22Rv1 (cell line): ENCODE measurements around the gene PRKCE.

Source experiments
- H3K27ac ChIP-seq: fragments of 450-650 bp; 2 replicates; pipeline ENCODE4 v1.5.1; 2017
- CTCF ChIP-seq: fragments of 450-650 bp; IDR thresholded peaks from 2 replicates; pipeline ENCODE4 v1.5.1; 2017; ENCODE audit warnings: mild to moderate bottlenecking
- ZFX ChIP-seq: fragments of 450-650 bp; IDR thresholded peaks from 2 replicates; pipeline ENCODE4 v1.6.1; 2017; ENCODE audit warnings: antibody characterized with exemption, borderline replicate concordance

PRKCE gene

DNA sequence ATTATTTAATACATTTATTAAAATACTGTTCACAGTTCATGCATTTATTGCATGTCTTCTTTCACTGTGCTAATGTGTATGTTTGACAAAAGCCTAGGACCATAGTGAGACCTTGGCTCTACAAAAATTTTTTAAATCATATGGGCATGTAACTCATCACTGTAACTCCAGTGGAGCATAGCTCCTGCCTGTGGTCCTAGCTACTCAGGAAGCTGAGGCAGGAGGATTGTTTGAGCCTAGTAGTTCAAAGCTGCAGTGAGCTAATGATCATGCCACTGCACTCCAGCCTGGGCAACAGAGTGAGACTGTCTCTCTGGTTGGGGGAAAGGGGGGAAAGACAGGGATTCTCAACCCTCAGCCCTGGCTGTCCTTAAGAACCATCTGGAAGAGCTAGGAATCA, 137.8 kb downstream of the PRKCE start:
- TF ChIP-seq CTCF (no peak), ZFX (no peak)
- H3K27ac ChIP-seq, result no peak overlapping the region

DNA sequence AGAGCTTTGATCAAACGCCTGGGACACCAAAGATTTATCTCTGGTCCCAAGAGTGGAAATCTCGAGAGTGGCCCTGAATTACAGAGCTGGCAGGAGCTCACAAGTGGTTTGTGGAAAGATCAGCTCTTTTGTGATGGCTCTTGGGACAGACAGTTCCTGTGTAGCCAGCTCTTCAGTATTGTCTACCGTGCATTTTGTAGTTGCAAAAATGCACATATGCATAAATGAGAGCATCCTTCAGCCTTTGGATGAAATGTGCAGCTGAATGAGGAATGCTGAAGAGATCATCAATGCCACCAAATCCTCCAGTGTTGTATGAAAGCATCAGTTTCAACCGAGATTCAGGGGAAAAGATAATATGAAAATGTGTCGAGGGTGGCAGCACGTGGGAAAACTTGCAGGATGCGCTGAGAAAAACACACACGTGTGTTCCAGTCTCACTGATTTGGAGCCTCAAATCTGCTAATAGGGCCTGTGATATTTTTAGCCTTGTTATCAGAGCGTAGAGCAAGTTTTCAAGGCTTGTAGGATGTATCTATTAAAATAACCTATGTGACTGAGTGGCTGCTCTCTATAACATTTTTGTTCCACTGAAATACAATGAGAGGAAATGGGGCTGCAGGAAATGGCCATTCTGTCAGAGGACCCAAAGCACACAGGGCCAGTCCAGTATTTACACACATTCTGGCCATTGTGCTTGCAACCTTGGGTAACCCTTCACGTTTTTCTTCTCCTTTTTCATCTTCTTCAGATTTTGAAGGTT, 138.7 kb downstream of the PRKCE start:
- no peak overlapping the region for H3K27ac ChIP-seq
- no peak for TF ChIP-seq ZFX
- TF ChIP-seq CTCF, result no peak

DNA sequence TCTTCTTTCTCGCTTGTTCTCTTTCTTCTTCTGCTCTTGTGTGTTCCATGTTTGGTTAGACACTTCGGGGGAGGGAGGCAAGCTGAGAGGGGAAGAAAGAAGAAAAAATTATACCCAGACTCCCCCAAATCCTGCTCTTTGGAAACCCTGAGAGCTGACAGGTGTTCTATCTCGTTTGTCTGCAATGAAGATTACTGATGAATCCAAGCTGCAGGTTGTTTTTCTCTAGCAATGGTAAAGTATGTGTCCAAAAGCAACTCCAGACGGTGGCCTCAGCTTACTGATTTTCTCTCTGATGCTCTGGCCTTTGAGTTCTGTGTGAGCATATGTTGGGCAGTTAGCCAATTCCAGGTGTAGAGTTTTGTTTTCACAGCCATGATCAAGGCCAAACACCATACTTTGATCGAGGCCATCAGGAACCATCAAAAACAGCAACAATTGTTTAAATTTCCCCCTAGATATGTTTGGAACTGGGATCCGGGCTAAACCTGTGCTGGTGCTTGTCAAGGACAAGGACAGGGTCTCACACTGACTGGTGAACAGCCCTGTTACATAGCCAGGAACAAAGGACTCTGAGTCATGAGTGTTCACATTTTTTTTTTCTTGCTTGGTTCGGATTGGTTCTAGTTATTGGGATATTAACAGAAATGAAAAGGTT, 142.0 kb downstream of the PRKCE start:
- TF ChIP-seq CTCF, result no peak
- no peak overlapping the region for H3K27ac ChIP-seq

- TF ChIP-seq CTCF (no peak), ZFX (no peak)
- no peak overlapping the region for H3K27ac ChIP-seq
Observed at GRCh38 chr2:45794134-45794617, 142.7 kb downstream of the PRKCE start.

- TF ChIP-seq CTCF (no peak), ZFX (no peak)
- no peak overlapping the region for H3K27ac ChIP-seq
Observed at GRCh38 chr2:45796500-45796899, 145.0 kb downstream of the PRKCE start.

DNA sequence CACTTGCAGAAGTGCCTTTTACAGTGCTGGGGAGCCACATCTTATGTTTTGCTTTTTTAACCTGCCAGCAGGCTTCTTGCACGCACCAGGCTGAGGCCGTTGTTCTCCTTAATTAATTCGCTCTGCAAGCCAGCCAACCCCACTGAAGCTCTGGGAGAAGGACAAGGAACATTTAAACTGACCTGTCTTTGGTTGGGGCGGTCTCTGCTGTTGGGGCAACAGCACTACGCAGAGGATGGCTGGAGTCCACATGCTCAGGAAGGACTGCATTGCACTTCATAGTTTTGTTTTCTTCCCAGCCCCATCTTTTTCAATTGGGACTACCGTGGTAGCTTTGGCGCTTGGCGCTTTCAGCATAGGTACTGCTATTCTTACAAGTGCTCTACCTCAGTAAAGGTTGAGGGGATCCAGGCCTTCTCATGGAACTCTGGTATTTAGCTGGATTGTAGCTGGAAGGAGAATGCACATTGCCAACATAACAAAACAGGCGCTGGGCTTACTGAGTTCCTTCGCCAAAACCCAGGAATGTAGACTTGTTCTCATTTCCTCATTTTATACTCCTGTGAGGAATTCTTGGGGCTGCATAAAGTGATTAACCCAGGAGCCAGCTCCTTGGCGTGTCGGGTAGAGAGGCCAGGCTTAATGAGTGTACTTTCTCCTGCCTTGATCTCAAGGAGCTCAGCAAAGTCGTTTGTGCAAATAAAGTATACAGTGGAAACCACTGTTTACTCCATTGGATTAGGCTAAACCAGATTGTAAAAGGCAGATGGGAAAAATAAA, 146.2 kb downstream of the PRKCE start:
- no peak for TF ChIP-seq ZFX
- no peak for TF ChIP-seq CTCF
- H3K27ac ChIP-seq, result no peak overlapping the region
